K562 (cell line): ENCODE results near the gene ATP5ME. TPM values are rescaled to one million over a fixed set of nuclear protein-coding genes. Genes with fewer than 3 reads are reported as not detected.

ENCODE experiments used
- ATAC-seq: fragments of 200-7000 bp; cut with Tn5 transposase; 3 replicates; pipeline ENCODE4 v1.9.1; 2020; ENCODE audit warnings: moderate library complexity
- BruUV-seq: library from RNA; stranded (reverse); fragments of 400-500 nt; replicated peaks from 2 replicates; lab custom pipeline; 2021; lab: Mats Ljungman, UMichigan
- CTCF ChIA-PET: fragments of 300-600 bp; formaldehyde crosslinking; extraction: SDS; loops from one replicate; lab custom pipeline; 2021; ENCODE audit warnings: low intra/inter-chr PET ratio; lab: Yijun Ruan, JAX
- POLR2A ChIA-PET: fragments of 300-600, 350-650 bp; sonication (Branson Sonifier 250); formaldehyde crosslinking; extraction: SDS; loops from one replicate; lab custom pipeline; 2021; ENCODE audit warnings: antibody characterized with exemption, inconsistent platforms; lab: Yijun Ruan, JAX
- DNase-seq, 4 experiments: peaks; one replicate each; pipeline versions ENCODE4 v3.0.0 to v3.0.0-alpha.2; 2011 to 2018; ENCODE audit warnings: low spot score in 3 of 4, mixed read lengths in 3 of 4; ENCODE audit errors: extremely low read depth in 1 of 4
- FAIRE-seq: peaks from 2 replicates; lab custom pipeline; 2011; peaks lifted over from hg19 to GRCh38; lab: Jason Lieb, UNC
- H2AFZ ChIP-seq: 2 replicates; pipeline ENCODE4 v1.6.0; 2011; ENCODE audit warnings: low read depth, low read length, control low read depth, inconsistent platforms
- H3K27ac ChIP-seq: fragments of 200-600 bp; 3 replicates; pipeline ENCODE4 v1.8.0; 2011; ENCODE audit warnings: low read depth, mild to moderate bottlenecking, control low read depth, inconsistent platforms, low read length, moderate library complexity, mixed read lengths; ENCODE audit errors: extremely low read depth
- H3K27me3 ChIP-seq, 2 experiments: fragments of 300-600 bp in 1 of 2; 2 replicates in 1 of 2; 3 replicates in 1 of 2; pipeline versions ENCODE4 v1.6.0 to v1.8.0; 2011; ENCODE audit warnings: inconsistent platforms in 2 of 2, low read length in 2 of 2, mild to moderate bottlenecking in 1 of 2, mixed read lengths in 1 of 2, moderate library complexity in 1 of 2; ENCODE audit not compliant: control insufficient read depth in 2 of 2, insufficient read depth in 2 of 2
- H3K36me3 ChIP-seq: fragments of 300-600 bp; 3 replicates; pipeline ENCODE4 v1.8.0; 2011; ENCODE audit warnings: mild to moderate bottlenecking, low read length, inconsistent platforms; ENCODE audit not compliant: control insufficient read depth, insufficient read depth
- H3K4me1 ChIP-seq, 2 experiments: fragments of 200-600 bp in 1 of 2; replicated peaks in 1 of 2; 2 replicates in 1 of 2; 3 replicates in 1 of 2; pipeline versions ENCODE4 v1.5.1 to v1.8.0; 2011; ENCODE audit warnings: inconsistent platforms in 2 of 2, low read length in 2 of 2, mild to moderate bottlenecking in 1 of 2, mixed read lengths in 1 of 2, moderate library complexity in 1 of 2; ENCODE audit not compliant: control insufficient read depth in 2 of 2, insufficient read depth in 2 of 2
- H3K4me2 ChIP-seq: 2 replicates; pipeline ENCODE4 v1.6.1; 2011; ENCODE audit warnings: low read length, control low read depth, inconsistent platforms, mixed read lengths; ENCODE audit not compliant: insufficient read depth
- H3K4me3 ChIP-seq: fragments of 200-600 bp; sonication (generic), shearing (Covaris generic); 2 replicates; pipeline ENCODE4 v1.5.1; 2016; ENCODE audit warnings: control low read depth, inconsistent platforms
- H3K79me2 ChIP-seq: fragments of 200-600 bp; 3 replicates; pipeline ENCODE4 v1.8.0; 2011; ENCODE audit warnings: low read length, inconsistent platforms; ENCODE audit not compliant: control insufficient read depth, insufficient read depth
- H3K9ac ChIP-seq, 2 experiments: 2 replicates each; pipeline versions ENCODE4 v1.6.0 to v1.6.1; 2011; ENCODE audit warnings: low read depth in 2 of 2, low read length in 2 of 2, control low read depth in 1 of 2, inconsistent platforms in 1 of 2, mild to moderate bottlenecking in 1 of 2, mixed read lengths in 1 of 2; ENCODE audit not compliant: insufficient read depth in 1 of 2
- H3K9me1 ChIP-seq: one replicate; pipeline ENCODE4 v1.6.0; 2011; ENCODE audit warnings: inconsistent platforms, mild to moderate bottlenecking, low read length, moderate library complexity; ENCODE audit not compliant: control insufficient read depth, insufficient read depth
- H3K9me3 ChIP-seq: replicated peaks from 2 replicates; pipeline ENCODE4 v1.5.1; 2011; ENCODE audit warnings: low read depth, low read length, inconsistent platforms; ENCODE audit not compliant: control insufficient read depth, insufficient read depth
- H4K20me1 ChIP-seq: replicated peaks from 2 replicates; pipeline ENCODE4 v1.6.1; 2011; ENCODE audit warnings: low read length, inconsistent platforms, mixed read lengths; ENCODE audit not compliant: control insufficient read depth, insufficient read depth
- CXXC5 ChIP-seq: fragments of 250-450 bp; sonication (Bioruptor Pico); IDR thresholded peaks from 2 replicates; pipeline ENCODE4 v1.8.0; 2022; ENCODE audit warnings: inconsistent platforms, mild to moderate bottlenecking, moderate library complexity
- E2F1 ChIP-seq: sonication (generic); formaldehyde crosslinking; IDR thresholded peaks from 2 replicates; pipeline ENCODE4 v1.8.1; 2023; ENCODE audit warnings: mild to moderate bottlenecking, missing genetic modification reagents, moderate library complexity
- E2F6 ChIP-seq, 2 experiments: IDR thresholded peaks; 2 replicates each; pipeline ENCODE4 v1.6.1; 2011; ENCODE audit warnings: borderline replicate concordance in 1 of 2, control low read depth in 1 of 2, low read depth in 1 of 2, low read length in 1 of 2, mild to moderate bottlenecking in 1 of 2, mixed read lengths in 1 of 2, moderate library complexity in 1 of 2; ENCODE audit not compliant: insufficient read depth in 1 of 2, insufficient read length in 1 of 2, poor library complexity in 1 of 2, severe bottlenecking in 1 of 2; ENCODE audit errors: extremely low read depth in 1 of 2
- FOXM1 ChIP-seq, 2 experiments: fragments of 450-650 bp in 1 of 2; sonication (generic) in 1 of 2; formaldehyde crosslinking in 1 of 2; IDR thresholded peaks; 2 replicates each; pipeline versions ENCODE4 v1.6.1 to v1.9.0; 2017 to 2022; ENCODE audit warnings: low read depth in 2 of 2, mild to moderate bottlenecking in 2 of 2, missing genetic modification reagents in 1 of 2, moderate library complexity in 1 of 2
- HMGN3 ChIP-seq: IDR thresholded peaks from 2 replicates; pipeline ENCODE4 v1.6.1; 2011; ENCODE audit warnings: borderline replicate concordance, low read depth, mild to moderate bottlenecking, mixed read lengths, low read length; ENCODE audit not compliant: insufficient read length; ENCODE audit errors: extremely low read depth
- MAX ChIP-seq: sonication (generic); formaldehyde crosslinking; IDR thresholded peaks from 2 replicates; pipeline ENCODE4 v1.9.0; 2022; ENCODE audit warnings: mild to moderate bottlenecking, missing genetic modification reagents
- SRSF1 ChIP-seq: fragments of 200-400 bp; formaldehyde crosslinking; IDR thresholded peaks from 2 replicates; pipeline ENCODE4 v1.6.1; 2017; ENCODE audit warnings: mild to moderate bottlenecking, low read depth, low read length, moderate library complexity
- ZNF551 ChIP-seq: fragments of 250-450 bp; sonication (Bioruptor Pico); IDR thresholded peaks from 2 replicates; pipeline ENCODE4 v1.5.0; 2021; ENCODE audit warnings: mild to moderate bottlenecking, moderate library complexity
- WGBS: fragments of 100-300 bp; shearing (Covaris generic); methylation state at CpG from one replicate; pipeline ENCODE4 v1.1.6; 2016; ENCODE audit warnings: low coverage, mixed read lengths; ENCODE audit not compliant: insufficient coverage; ENCODE audit errors: missing lambda C conversion rate; 5-methylcytosine and 5-hydroxymethylcytosine counted together
- in situ Hi-C: fragments of 300-500 bp; cut with MboI; formaldehyde crosslinking; loops from 4 replicates; pipeline ENCODE4 v1.15.0; 2018; ENCODE audit warnings: inconsistent platforms, mixed read lengths
- intact Hi-C: fragments of 100-400 bp; cut with micrococcal nuclease; formaldehyde crosslinking; loops from 2 replicates; pipeline ENCODE4 v1.14.2; 2022
- polyA plus RNA-seq, 8 experiments: library from polyadenylated mRNA; depleted of rRNA in 4 of 8; stranded (reverse) in 5 of 8; unstranded in 3 of 8; fragments of >200 nt; fragmentation: Nextera tagmentation in 2 of 8; fragmentation: Illumina TruSeq in 1 of 8; extraction: Ambion mirVana in 2 of 8; extraction: Trizol in 1 of 8; gene quantifications; 2 replicates each; pipeline versions ENCODE4 v1.2.1 to v1.2.3, GENCODE V29; 2011 to 2014; ENCODE audit warnings: inconsistent platforms in 1 of 8, missing spikeins in 1 of 8
- total RNA-seq, 7 experiments: library from RNA; depleted of rRNA in 6 of 7; stranded (reverse); fragments of >200 nt in 6 of 7; fragmentation: Illumina TruSeq in 2 of 7; extraction: Trizol in 2 of 7; gene quantifications; 2 replicates each; pipeline versions ENCODE4 v1.2.1 to v1.2.3, GENCODE V29; 2011 to 2021; ENCODE audit warnings: low replicate concordance in 1 of 7

Gene ATP5ME
- total and polyA plus RNA-seq, 9 of the 15 experiments (the other 6 are each of a cell fraction or from before 2014, with no cell fraction given), result 509 to 2,480 (median 887) TPM

GRCh38 chr4:673349-674091 lies 556 bp downstream of the ATP5ME start:
- peak overlapping the region; percentile 93 for H3K4me2 ChIP-seq
- H3K27ac ChIP-seq, result peak overlapping the region; percentile 91
- peaks cover 22% of the 10 kb centered on the region for H3K79me2 ChIP-seq
- FAIRE-seq (peak; percentile 72), DNase-seq (peak in 2 of 4 experiments; percentile 64 to 67), ATAC-seq (peak; percentile 61)
- no TSS peak for BruUV-seq
- peak overlapping the region; percentile 97 for H3K4me3 ChIP-seq
- intact Hi-C loops (loop anchor here (1.0 kb wide), 1 partner anchor 71 kb away; no protein-coding TSS in a partner anchor), in situ Hi-C loops (no loop called here)
- CTCF ChIA-PET, result interaction anchor here (1.0 kb wide), 1 partner anchor 54 kb away, joined by 3 read pairs; no protein-coding TSS in a partner anchor
- POLR2A ChIA-PET, result no interaction called here
- H3K4me1 ChIP-seq, result peaks cover 9 to 52% of the 10 kb centered on the region in 2 experiments
- H3K27me3 ChIP-seq, result no peaks in the 10 kb centered on the region
- peaks cover 5% of the 10 kb centered on the region; the same call in 1 of the 2 replicates for H4K20me1 ChIP-seq
- peak overlapping the region; percentile 47 for H2AFZ ChIP-seq
- H3K9me1 ChIP-seq, result no peaks in the 10 kb centered on the region
- H3K9ac ChIP-seq, result peak overlapping the region; percentile 85 to 93
- H3K9me3 ChIP-seq, result no peaks in the 10 kb centered on the region
- 2% methylated on average over 26 of the region's 55 CpGs for WGBS
- H3K36me3 ChIP-seq, result peaks cover 32% of the 10 kb centered on the region
- peak; percentile 73 for TF ChIP-seq E2F1
- TF ChIP-seq CXXC5 (CRISPR knock-in tag), result peak; percentile 7; the same call in 1 of the 2 replicates
- TF ChIP-seq E2F6 (IDR thresholded peaks at IDR 0.05; ENCODE audit: borderline replicate concordance in 1 of 2, extremely low read depth in 1 of 2, insufficient read depth in 1 of 2, insufficient read length in 1 of 2, low read depth in 1 of 2, low read length in 1 of 2, poor library complexity in 1 of 2, severe bottlenecking in 1 of 2), result peak; percentile 83 to 92
- TF ChIP-seq MAX (CRISPR knock-in tag), result peak; percentile 70
- no peak for TF ChIP-seq FOXM1 (IDR thresholded peaks at IDR 0.05; ENCODE audit: low read depth)
- TF ChIP-seq FOXM1 (CRISPR knock-in tag; IDR thresholded peaks at IDR 0.05; ENCODE audit: low read depth), result no peak
- TF ChIP-seq ZNF551 (CRISPR knock-in tag), result no peak
- no peak for TF ChIP-seq SRSF1
- TF ChIP-seq HMGN3, result peak; percentile 33
